ENCODE results near the gene PLA2G12B.

DNA sequence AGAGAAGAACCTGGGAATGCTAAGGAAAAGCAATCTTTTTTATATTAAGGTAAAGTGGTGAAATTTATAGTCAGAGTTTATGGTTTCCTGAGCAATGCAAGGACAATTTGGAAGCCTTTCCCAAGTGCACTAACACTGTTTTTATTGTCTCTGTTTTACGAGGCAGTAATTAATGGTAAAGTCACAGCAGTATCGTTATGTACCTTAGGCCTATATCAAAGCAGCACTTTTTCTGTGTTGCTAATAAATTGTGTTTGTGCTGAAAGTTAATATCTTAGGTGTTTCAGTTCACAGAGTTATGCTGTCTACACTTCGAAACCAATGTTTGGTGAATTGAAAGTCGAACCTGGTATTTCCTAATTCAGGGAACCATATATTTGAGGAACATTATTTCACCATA, 41.9 kb downstream of the PLA2G12B start:
- TF ChIP-seq, protein P1, sequence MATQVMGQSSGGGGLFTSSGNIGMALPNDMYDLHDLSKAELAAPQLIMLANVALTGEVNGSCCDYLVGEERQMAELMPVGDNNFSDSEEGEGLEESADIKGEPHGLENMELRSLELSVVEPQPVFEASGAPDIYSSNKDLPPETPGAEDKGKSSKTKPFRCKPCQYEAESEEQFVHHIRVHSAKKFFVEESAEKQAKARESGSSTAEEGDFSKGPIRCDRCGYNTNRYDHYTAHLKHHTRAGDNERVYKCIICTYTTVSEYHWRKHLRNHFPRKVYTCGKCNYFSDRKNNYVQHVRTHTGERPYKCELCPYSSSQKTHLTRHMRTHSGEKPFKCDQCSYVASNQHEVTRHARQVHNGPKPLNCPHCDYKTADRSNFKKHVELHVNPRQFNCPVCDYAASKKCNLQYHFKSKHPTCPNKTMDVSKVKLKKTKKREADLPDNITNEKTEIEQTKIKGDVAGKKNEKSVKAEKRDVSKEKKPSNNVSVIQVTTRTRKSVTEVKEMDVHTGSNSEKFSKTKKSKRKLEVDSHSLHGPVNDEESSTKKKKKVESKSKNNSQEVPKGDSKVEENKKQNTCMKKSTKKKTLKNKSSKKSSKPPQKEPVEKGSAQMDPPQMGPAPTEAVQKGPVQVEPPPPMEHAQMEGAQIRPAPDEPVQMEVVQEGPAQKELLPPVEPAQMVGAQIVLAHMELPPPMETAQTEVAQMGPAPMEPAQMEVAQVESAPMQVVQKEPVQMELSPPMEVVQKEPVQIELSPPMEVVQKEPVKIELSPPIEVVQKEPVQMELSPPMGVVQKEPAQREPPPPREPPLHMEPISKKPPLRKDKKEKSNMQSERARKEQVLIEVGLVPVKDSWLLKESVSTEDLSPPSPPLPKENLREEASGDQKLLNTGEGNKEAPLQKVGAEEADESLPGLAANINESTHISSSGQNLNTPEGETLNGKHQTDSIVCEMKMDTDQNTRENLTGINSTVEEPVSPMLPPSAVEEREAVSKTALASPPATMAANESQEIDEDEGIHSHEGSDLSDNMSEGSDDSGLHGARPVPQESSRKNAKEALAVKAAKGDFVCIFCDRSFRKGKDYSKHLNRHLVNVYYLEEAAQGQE (IDR thresholded peaks at IDR 0.05; ENCODE audit: unreplicated experiment), result no peak
- TF ChIP-seq EZH2 (IDR thresholded peaks at IDR 0.05; ENCODE audit: low read depth, unreplicated experiment), result no peak
- TF ChIP-seq, protein P2, sequence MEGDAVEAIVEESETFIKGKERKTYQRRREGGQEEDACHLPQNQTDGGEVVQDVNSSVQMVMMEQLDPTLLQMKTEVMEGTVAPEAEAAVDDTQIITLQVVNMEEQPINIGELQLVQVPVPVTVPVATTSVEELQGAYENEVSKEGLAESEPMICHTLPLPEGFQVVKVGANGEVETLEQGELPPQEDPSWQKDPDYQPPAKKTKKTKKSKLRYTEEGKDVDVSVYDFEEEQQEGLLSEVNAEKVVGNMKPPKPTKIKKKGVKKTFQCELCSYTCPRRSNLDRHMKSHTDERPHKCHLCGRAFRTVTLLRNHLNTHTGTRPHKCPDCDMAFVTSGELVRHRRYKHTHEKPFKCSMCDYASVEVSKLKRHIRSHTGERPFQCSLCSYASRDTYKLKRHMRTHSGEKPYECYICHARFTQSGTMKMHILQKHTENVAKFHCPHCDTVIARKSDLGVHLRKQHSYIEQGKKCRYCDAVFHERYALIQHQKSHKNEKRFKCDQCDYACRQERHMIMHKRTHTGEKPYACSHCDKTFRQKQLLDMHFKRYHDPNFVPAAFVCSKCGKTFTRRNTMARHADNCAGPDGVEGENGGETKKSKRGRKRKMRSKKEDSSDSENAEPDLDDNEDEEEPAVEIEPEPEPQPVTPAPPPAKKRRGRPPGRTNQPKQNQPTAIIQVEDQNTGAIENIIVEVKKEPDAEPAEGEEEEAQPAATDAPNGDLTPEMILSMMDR (conservative IDR thresholded peaks at IDR 0.05; ENCODE audit: low read depth in 2 of 2), result no peak
- TF ChIP-seq EZH2phosphoT487 (IDR thresholded peaks at IDR 0.05; ENCODE audit: unreplicated experiment), result no peak
- no peak for TF ChIP-seq POLR2AphosphoS5 (IDR thresholded peaks at IDR 0.05; ENCODE audit: low read depth)
- TF ChIP-seq ZNF114 (CRISPR knock-in tag; IDR thresholded peaks at IDR 0.05), result no peak
- no peak for TF ChIP-seq JUNB (IDR thresholded peaks at IDR 0.05; ENCODE audit: unreplicated experiment)
- no peak for TF ChIP-seq CREB1 (CRISPR knock-in tag; IDR thresholded peaks at IDR 0.05; ENCODE audit: low read depth)
- TF ChIP-seq, protein P3, sequence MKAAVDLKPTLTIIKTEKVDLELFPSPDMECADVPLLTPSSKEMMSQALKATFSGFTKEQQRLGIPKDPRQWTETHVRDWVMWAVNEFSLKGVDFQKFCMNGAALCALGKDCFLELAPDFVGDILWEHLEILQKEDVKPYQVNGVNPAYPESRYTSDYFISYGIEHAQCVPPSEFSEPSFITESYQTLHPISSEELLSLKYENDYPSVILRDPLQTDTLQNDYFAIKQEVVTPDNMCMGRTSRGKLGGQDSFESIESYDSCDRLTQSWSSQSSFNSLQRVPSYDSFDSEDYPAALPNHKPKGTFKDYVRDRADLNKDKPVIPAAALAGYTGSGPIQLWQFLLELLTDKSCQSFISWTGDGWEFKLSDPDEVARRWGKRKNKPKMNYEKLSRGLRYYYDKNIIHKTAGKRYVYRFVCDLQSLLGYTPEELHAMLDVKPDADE (IDR thresholded peaks at IDR 0.05), result no peak
- no peak for TF ChIP-seq NANOG (IDR thresholded peaks at IDR 0.05; ENCODE audit: borderline replicate concordance)
- no peak for TF ChIP-seq ZNF331 (CRISPR knock-in tag; IDR thresholded peaks at IDR 0.05; ENCODE audit: low read depth)
- TF ChIP-seq STAT1 (IDR thresholded peaks at IDR 0.05; ENCODE audit: unreplicated experiment), result no peak
